ENCODE measurements around the gene AKT1.

The AKT1 gene

DNA sequence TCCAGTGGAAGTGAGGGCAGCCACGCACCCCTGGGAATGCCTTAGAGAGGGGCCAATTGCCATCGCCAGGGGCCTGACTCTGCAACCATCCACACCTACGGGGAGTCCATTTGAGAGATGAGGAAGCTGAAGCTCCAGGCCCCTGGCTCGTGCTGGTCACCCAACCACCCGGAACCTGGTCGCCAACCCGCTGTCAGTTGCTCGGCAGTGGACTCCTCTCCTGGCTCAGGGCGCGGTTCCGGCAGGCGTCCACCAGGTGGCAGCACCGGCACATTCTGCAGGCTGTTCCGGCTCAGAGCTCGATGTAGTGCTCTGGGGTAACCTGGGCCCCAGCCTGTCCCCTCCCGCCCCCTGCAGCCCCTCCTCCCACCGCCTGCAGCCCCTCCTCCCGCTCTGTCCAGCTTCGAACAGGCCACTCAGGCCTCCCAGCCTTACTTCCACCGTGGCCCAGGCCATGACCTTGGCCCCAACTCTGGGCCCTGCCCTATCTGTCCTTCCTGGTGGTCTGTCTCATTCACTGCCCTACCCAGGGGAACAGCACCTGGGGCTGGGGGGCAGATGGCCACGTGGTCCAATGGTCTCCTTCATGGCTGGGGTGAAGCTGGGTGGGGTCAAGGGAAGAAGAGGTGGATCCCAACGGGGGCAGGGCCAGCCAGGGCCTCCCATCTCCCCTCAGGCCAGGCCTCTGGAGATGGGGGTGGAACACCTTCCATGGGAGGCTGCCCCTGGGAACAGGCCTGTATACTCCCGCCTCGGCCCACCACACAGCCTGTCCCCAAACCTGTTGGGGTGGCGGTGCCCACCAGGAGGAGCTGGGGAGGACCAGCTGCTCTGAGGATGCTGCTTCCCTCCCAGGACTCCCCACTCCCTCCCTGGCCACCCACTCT, 26.9 kb downstream of the AKT1 start:
- H3K4me3 ChIP-seq (replicated peaks in 1 of 2; ENCODE audit: low read depth in 2 of 2, low read length in 2 of 2) = no peak overlapping the region
- peak; percentile 80 to 87 for DNase-seq (ENCODE audit: low read depth in 2 of 2)
- TF ChIP-seq, protein P1, sequence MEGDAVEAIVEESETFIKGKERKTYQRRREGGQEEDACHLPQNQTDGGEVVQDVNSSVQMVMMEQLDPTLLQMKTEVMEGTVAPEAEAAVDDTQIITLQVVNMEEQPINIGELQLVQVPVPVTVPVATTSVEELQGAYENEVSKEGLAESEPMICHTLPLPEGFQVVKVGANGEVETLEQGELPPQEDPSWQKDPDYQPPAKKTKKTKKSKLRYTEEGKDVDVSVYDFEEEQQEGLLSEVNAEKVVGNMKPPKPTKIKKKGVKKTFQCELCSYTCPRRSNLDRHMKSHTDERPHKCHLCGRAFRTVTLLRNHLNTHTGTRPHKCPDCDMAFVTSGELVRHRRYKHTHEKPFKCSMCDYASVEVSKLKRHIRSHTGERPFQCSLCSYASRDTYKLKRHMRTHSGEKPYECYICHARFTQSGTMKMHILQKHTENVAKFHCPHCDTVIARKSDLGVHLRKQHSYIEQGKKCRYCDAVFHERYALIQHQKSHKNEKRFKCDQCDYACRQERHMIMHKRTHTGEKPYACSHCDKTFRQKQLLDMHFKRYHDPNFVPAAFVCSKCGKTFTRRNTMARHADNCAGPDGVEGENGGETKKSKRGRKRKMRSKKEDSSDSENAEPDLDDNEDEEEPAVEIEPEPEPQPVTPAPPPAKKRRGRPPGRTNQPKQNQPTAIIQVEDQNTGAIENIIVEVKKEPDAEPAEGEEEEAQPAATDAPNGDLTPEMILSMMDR (IDR thresholded peaks at IDR 0.05; ENCODE audit: low read depth, low read length) = peak; percentile 91

DNA sequence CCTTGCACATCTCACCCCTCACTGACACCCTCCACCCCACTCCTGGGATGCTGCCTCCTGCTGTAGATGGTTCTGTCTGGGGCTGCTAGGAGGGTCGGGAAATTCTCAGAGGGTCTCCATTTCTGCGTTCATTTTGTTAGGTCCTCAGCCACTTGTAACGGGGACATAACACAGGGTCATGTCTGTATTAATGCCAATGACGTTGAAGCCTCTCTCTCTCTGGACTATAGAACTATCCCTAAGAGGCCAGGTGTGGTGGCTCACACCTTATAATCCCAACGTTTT, 28.0 kb downstream of the AKT1 start:
- H3K4me3 ChIP-seq (replicated peaks in 1 of 2; ENCODE audit: low read depth in 2 of 2, low read length in 2 of 2) = no peak overlapping the region

DNA sequence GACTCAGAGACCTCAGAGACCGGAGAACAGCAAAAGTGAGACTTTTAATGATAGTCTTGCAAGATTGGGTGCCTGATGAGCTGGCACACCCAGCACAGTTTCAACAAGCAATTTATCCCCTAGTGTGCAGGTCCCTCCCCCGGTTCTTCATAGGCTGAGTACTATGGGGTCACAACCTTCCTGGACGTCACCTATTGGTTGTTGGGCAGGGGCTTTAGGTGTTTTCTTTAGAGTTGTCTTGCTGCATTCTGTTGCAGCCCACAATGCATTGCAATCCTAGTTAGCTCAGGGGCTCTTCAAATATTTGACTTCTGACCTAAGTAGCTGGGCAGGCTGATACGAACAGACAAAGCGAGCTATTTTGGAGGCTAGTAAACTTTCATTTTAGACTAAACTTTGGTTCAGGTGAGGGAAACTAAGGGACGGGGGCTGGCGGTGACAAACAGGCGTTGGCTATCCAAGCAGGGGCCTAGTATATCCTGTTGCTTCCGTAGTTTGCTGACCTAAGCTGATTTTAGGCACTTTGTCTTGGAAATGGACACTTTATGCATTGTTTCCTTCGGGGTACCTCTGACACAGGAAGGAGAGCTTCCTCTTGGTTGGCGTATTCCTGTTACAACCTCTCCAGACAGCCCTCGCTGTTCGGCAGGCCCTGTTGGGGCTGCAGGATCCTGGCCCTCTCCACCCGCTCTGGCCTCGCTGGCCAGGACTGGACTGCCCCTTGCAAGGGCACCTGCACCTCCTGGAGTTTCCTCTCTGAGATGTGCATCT, 28.5 kb downstream of the AKT1 start:
- TF ChIP-seq, protein P1 (IDR thresholded peaks at IDR 0.05; ENCODE audit: low read depth, low read length) = no peak
- no peak overlapping the region for H3K4me3 ChIP-seq (replicated peaks in 1 of 2; ENCODE audit: low read depth in 2 of 2, low read length in 2 of 2)
- DNase-seq (ENCODE audit: low read depth in 2 of 2) = no peak

More for the DNA sequence above, 28.0 kb downstream of the AKT1 start:
- no peak for DNase-seq (ENCODE audit: low read depth in 2 of 2)
- TF ChIP-seq, protein P1 (IDR thresholded peaks at IDR 0.05; ENCODE audit: low read depth, low read length) = no peak

DNA sequence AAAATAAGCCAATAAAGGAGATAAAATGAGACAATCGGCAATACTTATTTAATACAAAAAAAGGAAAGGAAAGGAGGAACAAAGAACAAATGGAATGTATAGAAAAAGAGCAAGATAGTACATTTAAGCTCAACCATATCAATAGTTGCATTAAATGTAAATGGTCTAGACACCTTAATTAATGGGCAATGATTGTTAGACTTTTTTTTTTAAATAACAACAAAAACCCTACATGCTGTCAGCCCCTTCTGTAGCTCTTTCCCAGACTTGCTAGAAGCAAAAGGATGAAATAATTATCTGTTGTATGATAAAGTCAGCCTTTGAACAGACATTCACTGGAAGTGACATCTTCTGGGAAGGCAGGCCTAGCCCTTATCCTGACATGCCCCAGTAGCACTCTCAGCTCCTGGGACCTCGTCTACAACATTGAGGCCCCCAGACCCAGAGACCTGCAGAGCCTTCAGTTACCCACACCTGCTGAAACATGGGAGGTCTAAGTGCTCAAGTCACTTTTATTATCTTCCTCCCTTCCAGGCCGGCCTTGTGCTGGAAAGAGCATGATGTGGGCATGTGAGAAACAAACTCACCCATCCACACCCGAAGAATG, 29.2 kb downstream of the AKT1 start:
- H3K4me3 ChIP-seq (replicated peaks in 1 of 2; ENCODE audit: low read depth in 2 of 2, low read length in 2 of 2) = no peak overlapping the region
- no peak for DNase-seq (ENCODE audit: low read depth in 2 of 2)
- TF ChIP-seq, protein P1 (IDR thresholded peaks at IDR 0.05; ENCODE audit: low read depth, low read length) = no peak

DNA sequence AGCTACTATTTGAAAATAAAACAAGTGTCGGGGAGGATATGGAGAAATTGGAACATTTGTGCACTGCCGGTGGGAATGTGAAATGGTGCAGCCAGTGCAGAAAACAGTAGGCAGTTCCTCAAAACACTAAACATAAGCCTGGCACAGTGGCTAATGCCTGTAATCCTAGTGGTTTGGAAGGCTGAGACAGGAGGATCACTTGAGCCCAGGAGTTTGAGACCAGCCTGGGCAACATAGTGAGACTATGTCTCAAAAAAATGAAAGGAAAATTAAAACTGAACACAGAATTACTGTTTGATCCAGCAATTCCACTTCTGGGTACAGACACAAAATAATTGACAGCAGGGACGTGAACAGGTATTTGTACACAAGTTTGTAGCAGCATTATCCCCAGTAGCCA, 30.0 kb downstream of the AKT1 start:
- no peak for DNase-seq (ENCODE audit: low read depth in 2 of 2)
- H3K4me3 ChIP-seq (replicated peaks in 1 of 2; ENCODE audit: low read depth in 2 of 2, low read length in 2 of 2) = no peak overlapping the region
- TF ChIP-seq, protein P1 (IDR thresholded peaks at IDR 0.05; ENCODE audit: low read depth, low read length) = no peak

DNA sequence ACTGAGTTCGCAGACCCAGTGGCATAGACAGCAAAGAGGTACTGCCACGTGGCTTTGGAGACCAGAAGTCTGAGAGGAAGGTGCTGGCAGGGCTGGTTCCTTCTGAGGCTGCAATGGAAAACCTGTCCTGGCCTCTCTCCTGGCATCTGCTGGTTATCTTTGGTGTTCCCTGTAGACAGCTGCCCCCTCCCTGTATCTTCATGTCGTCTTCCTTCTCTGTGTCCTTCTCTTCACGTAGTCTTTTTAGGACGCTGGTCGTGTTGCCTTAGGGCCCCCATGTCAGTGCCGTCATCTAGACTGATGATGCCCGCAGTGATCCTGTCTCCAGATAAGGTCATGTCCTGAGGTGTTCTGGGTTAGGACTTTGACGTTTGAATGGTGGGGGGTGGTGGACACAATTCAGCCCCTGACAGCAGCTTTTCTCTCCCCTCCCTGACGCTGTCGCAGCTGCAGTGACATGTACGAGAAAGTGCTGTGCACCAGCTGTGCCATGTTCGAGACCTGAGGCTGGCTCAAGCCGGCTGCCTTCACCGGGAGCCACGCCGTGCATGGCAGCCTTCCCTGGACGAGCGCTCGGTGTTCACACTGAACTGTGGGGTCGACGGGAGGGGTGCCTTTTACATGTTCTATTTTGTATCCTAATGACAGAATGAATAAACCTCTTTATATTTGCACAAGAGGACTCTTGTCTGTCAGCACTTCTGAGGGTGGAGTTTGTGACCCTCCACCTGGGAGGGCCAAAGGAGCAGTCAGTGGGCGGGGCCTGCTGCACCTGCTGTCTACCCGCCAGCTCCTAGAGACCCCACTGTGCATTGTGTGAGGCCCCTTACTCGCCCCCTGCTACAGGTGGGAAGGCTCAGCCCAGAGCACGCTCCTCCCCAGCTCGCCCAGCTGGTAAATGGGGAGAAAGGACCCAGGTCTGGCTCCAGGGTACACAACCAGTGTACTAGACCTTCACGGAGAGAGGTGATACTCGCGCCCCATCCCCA, 36.3 kb downstream of the AKT1 start:
- H3K4me3 ChIP-seq (replicated peaks in 1 of 2; ENCODE audit: low read depth in 2 of 2, low read length in 2 of 2) = no peak overlapping the region
- DNase-seq (ENCODE audit: low read depth in 2 of 2) = no peak
- TF ChIP-seq, protein P1 (IDR thresholded peaks at IDR 0.05; ENCODE audit: low read depth, low read length) = no peak

All from cardiac fibroblast (primary cell).